Thyroid gland (tissue), 4 donors: ENCODE data around the gene ANKRD33B.

Experiments
- POLR2A ChIP-seq, 2 donors: fragments of 450-650 bp; IDR thresholded peaks; one replicate each; pipeline ENCODE4 v1.6.1; 2017; ENCODE audit warnings: antibody characterized with exemption in 2 of 2, mild to moderate bottlenecking in 2 of 2, moderate library complexity in 1 of 2
- TF ChIP-seq, protein P1 (sequence below), 6 experiments: fragments of 200-600 bp in 3 of 6; fragments of 450-650 bp in 3 of 6; sonication (generic) in 3 of 6; IDR thresholded peaks; one replicate each; pipeline ENCODE4 v1.5.1; 2016 to 2019; ENCODE audit warnings: antibody characterized with exemption in 6 of 6, mild to moderate bottlenecking in 2 of 6, inconsistent platforms in 1 of 6, moderate library complexity in 1 of 6

DNA sequence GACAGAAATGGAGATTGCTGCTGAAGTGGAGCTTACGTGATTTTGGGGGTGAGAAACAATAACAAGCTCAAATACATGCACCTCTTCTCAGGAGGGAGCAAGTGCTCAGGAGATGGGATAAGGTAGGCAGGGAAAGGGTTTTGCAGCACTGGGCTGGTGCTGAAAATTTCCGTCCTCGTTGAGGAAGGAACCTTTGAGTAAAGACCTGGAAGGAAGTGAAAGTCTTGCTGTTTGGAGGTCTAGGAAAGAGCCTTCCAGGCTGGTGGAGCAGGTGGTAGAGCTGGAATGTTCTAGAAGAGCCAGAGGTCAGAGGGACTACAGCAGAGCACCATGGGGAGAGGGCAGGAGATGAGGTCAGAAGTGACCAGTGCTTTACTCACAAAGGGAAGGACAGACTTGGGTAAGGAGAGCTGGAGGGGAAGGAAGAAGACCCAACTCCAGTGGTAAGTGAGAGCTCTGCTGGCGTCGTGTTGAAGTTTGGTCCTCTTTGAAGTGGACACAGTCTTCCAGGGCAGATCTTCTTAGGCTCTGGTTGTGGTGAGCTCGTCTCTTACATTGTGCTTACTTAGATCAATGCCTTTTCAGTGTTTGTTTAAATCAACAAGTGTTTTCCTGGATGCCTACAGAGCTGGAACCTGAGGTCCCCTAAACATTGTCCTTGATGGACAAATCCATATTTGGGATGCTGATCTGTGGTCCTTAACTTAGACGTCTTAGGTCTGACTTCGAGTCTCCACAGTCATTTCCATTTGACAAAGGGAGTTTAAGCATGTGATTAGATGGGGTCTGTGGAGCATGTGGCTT lies 21.0 kb downstream of the ANKRD33B start:
- TF ChIP-seq, protein P1, sequence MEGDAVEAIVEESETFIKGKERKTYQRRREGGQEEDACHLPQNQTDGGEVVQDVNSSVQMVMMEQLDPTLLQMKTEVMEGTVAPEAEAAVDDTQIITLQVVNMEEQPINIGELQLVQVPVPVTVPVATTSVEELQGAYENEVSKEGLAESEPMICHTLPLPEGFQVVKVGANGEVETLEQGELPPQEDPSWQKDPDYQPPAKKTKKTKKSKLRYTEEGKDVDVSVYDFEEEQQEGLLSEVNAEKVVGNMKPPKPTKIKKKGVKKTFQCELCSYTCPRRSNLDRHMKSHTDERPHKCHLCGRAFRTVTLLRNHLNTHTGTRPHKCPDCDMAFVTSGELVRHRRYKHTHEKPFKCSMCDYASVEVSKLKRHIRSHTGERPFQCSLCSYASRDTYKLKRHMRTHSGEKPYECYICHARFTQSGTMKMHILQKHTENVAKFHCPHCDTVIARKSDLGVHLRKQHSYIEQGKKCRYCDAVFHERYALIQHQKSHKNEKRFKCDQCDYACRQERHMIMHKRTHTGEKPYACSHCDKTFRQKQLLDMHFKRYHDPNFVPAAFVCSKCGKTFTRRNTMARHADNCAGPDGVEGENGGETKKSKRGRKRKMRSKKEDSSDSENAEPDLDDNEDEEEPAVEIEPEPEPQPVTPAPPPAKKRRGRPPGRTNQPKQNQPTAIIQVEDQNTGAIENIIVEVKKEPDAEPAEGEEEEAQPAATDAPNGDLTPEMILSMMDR (IDR thresholded peaks at IDR 0.05): no peak
- no peak for TF ChIP-seq POLR2A (IDR thresholded peaks at IDR 0.05)
